IPS-NIHi11 (cell line): ENCODE results near the gene FAM107B.

ENCODE experiments used
- DNase-seq: peaks from one replicate; pipeline ENCODE4 v3.0.0; 2012; ENCODE audit warnings: mixed read lengths, low spot score

FAM107B gene

DNA sequence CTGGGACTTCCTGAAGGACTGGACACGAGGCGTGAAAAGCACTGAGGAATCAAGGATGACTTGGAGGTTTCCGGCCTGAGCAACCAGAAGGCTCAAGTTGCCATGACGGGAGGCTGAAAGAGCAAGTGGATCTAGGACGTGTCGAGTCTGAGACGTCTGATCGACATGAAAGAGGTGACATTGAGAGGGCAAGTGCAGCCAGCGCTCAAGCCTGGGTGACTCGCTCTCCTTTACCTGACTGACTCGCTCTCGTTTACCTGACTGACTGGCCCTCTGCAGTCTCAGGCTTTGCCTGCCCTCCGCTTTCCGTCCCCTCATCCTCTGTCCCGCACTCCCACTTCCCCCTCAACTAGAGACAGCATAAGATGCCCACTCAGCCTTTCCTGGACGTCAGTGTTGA, 241.4 kb downstream of the FAM107B start:
- no peak for DNase-seq

GRCh38 chr10:14532473-14533251, 242.0 kb downstream of the FAM107B start:
- no peak for DNase-seq

- no peak for DNase-seq
Measured at GRCh38 chr10:14531974-14532373, 242.7 kb downstream of the FAM107B start.

DNA sequence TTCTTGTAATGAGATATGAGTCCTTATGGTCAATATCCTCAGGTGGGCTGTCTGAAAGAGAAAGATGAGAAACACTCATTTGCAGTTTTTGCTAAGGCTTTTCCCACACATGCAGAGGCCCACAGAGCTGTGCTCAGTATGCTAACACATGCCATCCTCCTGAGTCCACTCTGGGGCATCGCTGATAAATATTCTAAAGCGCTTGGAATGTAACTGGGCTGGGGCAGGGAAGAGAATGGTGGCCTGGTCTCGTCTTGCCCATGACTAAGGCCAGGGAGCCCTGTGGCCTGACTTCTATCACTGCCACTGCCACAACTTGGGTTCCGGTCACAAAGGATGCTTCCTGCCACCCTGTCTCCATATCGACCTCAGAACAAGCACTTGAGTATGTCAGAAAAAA, 244.2 kb downstream of the FAM107B start:
- DNase-seq, result no peak

DNA sequence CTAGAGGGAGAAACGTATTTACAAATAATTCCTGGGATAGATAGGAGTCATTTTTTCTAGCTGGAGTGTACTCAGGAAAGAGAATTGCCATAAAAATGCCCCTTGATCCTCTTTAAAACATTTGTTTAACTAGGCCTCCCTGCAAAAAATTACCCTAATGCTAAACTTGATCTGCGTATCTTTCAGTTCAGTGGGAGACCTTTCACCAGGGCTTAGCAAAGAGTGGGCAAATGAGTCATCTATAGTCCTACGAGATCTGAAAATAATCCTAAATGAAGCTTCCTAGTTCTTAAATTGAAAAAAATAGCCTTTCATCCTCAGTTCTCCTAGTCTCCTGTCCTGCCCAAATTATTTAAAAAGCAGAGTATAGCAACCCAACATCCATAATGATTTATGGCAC, 245.3 kb downstream of the FAM107B start:
- no peak for DNase-seq

DNA sequence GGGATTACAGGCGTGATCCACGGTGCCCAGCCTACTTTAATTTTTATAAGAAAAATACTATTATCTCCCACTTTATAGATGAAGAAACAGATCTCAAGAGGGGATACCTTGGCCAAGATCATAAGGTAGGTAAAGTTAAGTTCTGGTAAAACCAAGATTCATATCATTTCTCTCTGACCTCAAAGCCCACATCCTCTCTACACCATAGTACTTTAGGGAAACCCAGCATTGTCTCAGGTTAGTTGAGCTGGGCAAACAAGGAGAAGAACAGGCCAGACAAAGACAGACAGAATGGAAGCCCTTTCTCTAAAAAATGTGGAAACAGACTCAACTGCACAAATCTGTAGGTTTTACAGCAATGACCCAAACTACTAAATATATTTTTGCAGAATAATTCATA, 246.2 kb downstream of the FAM107B start:
- DNase-seq, result no peak

DNA sequence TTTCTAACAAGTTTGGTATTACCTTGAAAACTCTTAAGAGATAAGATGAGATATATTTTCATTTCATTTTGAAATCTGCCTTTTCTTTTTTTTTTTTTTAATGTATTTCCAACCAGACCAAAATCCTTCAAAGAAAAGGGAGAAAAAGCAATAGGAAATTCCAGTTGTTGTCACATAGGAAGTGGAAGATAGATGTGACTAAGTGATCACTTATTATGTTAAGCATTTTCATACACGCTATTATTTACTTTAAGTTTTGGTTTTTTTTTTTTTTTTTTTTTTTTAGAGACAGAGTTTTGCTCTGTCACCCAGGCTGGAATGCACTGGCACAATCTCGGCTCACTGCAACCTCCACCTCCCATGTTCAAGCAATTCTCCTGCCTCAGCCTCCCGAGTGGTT, 246.8 kb downstream of the FAM107B start:
- DNase-seq, result no peak

GRCh38 chr10:14527134-14527844, 247.4 kb downstream of the FAM107B start:
- DNase-seq, result no peak

GRCh38 chr10:14526326-14526725, 248.4 kb downstream of the FAM107B start:
- DNase-seq, result no peak

DNA sequence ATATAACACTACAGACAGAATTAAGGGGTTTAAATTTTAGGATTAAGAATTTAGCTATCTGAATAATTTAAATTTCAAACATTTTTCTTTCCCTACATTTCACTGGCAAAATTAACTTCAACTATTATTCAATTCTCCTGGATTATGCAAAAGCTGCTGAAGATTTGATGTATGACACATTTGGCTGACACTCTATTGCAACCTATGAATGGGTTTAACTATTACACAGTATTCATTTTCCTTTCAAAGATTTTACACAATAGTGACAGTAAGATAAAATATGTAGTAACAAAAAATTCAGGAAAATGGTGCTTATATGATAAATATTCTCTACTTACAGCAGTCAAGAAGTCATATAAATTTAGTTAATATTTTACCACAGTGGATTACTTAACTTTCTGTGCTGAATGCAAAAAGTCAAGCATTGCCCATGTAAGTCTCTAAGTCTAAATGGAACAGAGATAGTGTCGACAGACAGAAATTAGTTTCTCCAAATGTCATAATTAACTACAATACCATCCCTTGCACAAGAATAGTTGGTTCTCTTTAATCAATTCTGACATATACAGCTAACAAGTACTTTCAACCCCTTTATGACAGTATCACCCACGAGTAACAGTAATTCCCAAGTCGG, 249.9 kb downstream of the FAM107B start:
- DNase-seq, result no peak

DNA sequence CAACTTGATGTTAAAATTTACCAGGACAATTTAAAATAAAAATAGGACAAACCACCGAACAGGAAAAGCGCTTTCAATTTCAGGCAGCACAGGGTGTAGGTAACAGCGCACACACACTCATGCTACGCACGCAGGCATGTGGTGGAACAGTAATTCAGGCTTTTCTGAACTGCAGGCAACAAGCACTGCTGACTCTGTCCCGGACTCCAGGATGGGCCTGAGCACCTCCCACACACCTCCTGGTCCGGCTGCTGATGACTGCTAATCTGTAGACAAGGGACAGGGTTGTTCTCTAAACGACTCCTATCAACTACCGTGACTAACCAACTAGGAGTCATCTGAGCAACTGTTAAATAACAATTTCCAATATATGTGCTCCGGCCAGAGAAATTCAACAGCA, 251.4 kb downstream of the FAM107B start:
- DNase-seq, result no peak

GRCh38 chr10:14519785-14520184, 254.9 kb downstream of the FAM107B start:
- peak; percentile 40 for DNase-seq

DNA sequence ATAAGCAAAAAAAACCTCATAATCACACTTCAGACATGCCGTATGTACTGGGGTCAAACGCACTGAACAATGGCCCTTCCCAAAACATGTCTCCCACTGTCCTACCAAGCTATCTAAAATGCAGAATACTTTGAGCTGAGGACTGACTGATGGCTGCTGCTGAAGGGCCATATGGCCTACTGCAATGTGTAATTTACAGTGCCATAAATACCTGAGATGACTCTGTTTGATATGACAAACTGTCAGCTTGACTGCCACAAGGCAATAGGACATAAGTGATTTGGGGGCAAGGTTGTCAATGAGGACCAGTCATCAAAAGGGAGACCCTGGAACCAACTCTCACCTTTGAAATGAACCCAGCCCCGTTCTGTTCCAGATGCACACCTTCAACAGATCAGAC, 256.5 kb downstream of the FAM107B start:
- no peak for DNase-seq

GRCh38 chr10:14513123-14513522, 261.6 kb downstream of the FAM107B start:
- no peak for DNase-seq

GRCh38 chr10:14510346-14510745, 264.4 kb downstream of the FAM107B start:
- no peak for DNase-seq

DNA sequence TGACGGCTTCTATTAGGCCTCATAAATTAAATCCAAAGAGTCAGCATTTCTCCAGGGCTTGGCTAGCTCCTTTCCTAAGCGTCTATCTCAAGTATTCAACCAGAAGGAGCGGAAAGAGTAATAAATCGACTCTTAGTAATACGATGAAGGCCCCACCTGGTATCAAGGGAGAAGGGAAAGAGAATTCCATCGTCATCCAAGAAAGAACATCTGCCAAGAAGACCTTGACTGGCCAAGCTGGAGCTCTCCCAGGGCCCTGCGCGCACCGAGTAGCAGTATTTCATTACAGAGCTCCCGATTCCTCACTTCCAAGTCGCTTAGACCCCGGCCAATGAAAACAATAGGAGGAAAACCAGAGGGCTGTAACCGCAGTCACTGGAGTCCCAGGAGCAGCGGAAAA, 266.0 kb downstream of the FAM107B start:
- no peak for DNase-seq

DNA sequence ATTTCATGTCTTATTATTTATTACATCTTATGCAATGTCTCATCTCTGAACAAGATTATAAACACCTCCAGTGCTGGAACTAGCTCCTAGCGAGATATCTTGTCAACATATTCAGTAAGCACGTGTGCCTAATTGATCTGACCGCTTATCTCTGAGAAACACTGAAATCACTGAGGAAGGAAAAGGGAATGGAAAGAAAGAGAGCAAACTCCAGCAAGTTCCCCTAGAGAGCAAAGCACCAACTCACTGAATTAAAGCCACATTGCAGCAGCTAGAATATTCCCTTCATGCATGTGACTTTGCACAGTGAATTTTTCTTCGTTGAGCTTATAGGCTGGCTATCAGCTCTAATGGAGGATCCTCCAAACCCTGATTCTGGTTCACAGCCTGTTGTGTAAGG, 266.9 kb downstream of the FAM107B start:
- no peak for DNase-seq

GRCh38 chr10:14507176-14507575, 267.5 kb downstream of the FAM107B start:
- no peak for DNase-seq

DNA sequence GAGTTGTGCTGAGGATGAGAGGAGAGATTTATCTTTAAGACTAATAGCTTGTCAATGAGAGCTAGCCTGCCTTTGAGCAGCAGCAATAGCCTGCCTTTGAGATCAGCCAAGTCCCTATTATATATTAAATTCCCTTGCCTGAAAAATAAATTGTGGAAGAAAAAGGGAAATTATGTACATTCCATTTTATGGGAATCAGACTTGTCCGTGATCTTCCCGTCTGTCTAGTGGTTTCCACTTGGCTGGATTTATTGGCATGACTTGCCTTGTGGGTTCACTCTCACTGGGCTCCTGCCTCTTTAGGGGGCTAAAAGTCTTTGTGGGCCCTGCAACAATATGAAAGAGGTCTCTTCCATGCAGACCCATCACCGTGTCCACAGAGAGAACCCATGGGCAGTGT, 272.3 kb downstream of the FAM107B start:
- no peak for DNase-seq

GRCh38 chr10:14500172-14500765, 274.4 kb downstream of the FAM107B start:
- DNase-seq, result no peak

DNA sequence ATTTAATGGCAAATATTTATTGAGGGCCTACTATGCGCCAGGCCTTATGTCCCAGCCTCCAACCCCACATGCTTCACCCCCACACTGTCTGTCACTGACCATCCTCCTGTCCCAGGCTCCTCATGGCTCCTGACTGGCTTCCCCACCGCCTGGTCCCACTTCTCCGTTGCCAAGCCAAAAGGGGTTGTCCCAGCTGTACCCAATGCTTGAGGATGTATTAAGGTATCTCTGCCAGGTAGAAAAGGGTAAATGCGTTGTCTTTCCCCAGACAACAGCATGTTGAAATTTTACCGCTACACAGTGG, 275.1 kb downstream of the FAM107B start:
- DNase-seq, result no peak

- no peak for DNase-seq
Measured at GRCh38 chr10:14498326-14498725, 276.4 kb downstream of the FAM107B start.

GRCh38 chr10:14491811-14492210, 282.9 kb downstream of the FAM107B start:
- no peak for DNase-seq
